GM23248 (cell line): ENCODE results near the gene SYT15. TPM values are rescaled to one million over a fixed set of nuclear protein-coding genes. Genes with fewer than 3 reads are reported as not detected.

Source experiments
- DNase-seq: peaks from one replicate; pipeline ENCODE4 v3.0.0-alpha.2; 2015
- H2AFZ ChIP-seq: fragments of 200-600 bp; sonication (generic); 2 replicates; pipeline ENCODE4 v1.6.1; 2016; ENCODE audit warnings: antibody characterized with exemption
- H3F3A ChIP-seq: fragments of 200-600 bp; sonication (generic); 2 replicates; pipeline ENCODE4 v1.6.1; 2016; ENCODE audit warnings: mild to moderate bottlenecking, antibody characterized with exemption, mixed run types; ENCODE audit not compliant: insufficient read depth
- H3K27ac ChIP-seq: fragments of 200-600 bp; sonication (generic); 2 replicates; pipeline ENCODE4 v1.5.1; 2016; ENCODE audit warnings: mild to moderate bottlenecking
- H3K27me3 ChIP-seq: fragments of 200-600 bp; sonication (generic); replicated peaks from 2 replicates; pipeline ENCODE4 v1.6.1; 2016; ENCODE audit warnings: mild to moderate bottlenecking; ENCODE audit not compliant: insufficient read depth
- H3K36me3 ChIP-seq: fragments of 200-600 bp; sonication (generic); 2 replicates; pipeline ENCODE4 v1.6.1; 2016; ENCODE audit warnings: low read depth, mild to moderate bottlenecking
- H3K4me1 ChIP-seq: fragments of 200-600 bp; sonication (generic); 2 replicates; pipeline ENCODE4 v1.6.1; 2016; ENCODE audit warnings: mild to moderate bottlenecking; ENCODE audit not compliant: insufficient read depth
- H3K4me2 ChIP-seq: fragments of 200-600 bp; sonication (generic); one replicate; pipeline ENCODE4 v1.6.1; 2016; ENCODE audit warnings: mild to moderate bottlenecking; ENCODE audit not compliant: unreplicated experiment
- H3K4me3 ChIP-seq: fragments of 200-600 bp; sonication (generic); 2 replicates; pipeline ENCODE4 v1.5.1; 2016; ENCODE audit warnings: mild to moderate bottlenecking
- H3K79me2 ChIP-seq: fragments of 200-600 bp; sonication (generic); 2 replicates; pipeline ENCODE4 v1.6.1; 2016; ENCODE audit warnings: mild to moderate bottlenecking; ENCODE audit not compliant: insufficient read depth
- H3K9ac ChIP-seq: fragments of 200-600 bp; sonication (generic); 2 replicates; pipeline ENCODE4 v1.6.1; 2016; ENCODE audit warnings: mild to moderate bottlenecking
- H3K9me2 ChIP-seq: fragments of 200-600 bp; sonication (generic); 2 replicates; pipeline ENCODE4 v1.6.1; 2016; ENCODE audit warnings: mixed run types, mild to moderate bottlenecking, moderate library complexity; ENCODE audit not compliant: insufficient read depth
- H3K9me3 ChIP-seq: fragments of 200-600 bp; sonication (generic); one replicate; pipeline ENCODE4 v1.6.1; 2017; ENCODE audit warnings: low read depth
- H4K20me1 ChIP-seq: fragments of 200-600 bp; sonication (generic); 2 replicates; pipeline ENCODE4 v1.6.0; 2016; ENCODE audit not compliant: insufficient read depth
- EZH2 ChIP-seq: fragments of 200-600 bp; sonication (generic); IDR thresholded peaks from 2 replicates; pipeline ENCODE4 v1.6.1; 2018; ENCODE audit warnings: antibody characterized with exemption, mild to moderate bottlenecking; ENCODE audit not compliant: insufficient read depth, poor library complexity, severe bottlenecking
- EZH2phosphoT487 ChIP-seq: fragments of 200-600 bp; sonication (generic); IDR thresholded peaks from 2 replicates; pipeline ENCODE4 v1.6.1; 2018; ENCODE audit warnings: antibody characterized with exemption, moderate library complexity, mild to moderate bottlenecking, low read depth; ENCODE audit not compliant: insufficient read depth
- WGBS, 2 experiments: methylation state at CpG; one replicate each; pipeline ENCODE4 v1.1.6; 2015 to 2017; ENCODE audit warnings: low lambda C conversion rate in 2 of 2, low coverage in 1 of 2; ENCODE audit errors: missing lambda C conversion rate in 2 of 2; 5-methylcytosine and 5-hydroxymethylcytosine counted together
- in situ Hi-C: fragments of 300-500 bp; cut with MboI; formaldehyde crosslinking; loops from 2 replicates; pipeline ENCODE4 v1.15.0; 2020
- polyA plus RNA-seq: library from polyadenylated mRNA; unstranded; fragments of >200 nt; fragmentation: Nextera tagmentation; extraction: Ambion mirVana; gene quantifications from 2 replicates; pipeline ENCODE4 v1.2.1, GENCODE V29; 2016
- total RNA-seq: library from RNA; depleted of rRNA; stranded (reverse); fragments of >200 nt; shearing (Covaris generic); gene quantifications from 2 replicates; pipeline ENCODE4 v1.2.3, GENCODE V29; 2014

Gene SYT15
- total and polyA plus RNA-seq, 2 experiments from 2014 or later: 1.2 to 2.3 TPM

DNA sequence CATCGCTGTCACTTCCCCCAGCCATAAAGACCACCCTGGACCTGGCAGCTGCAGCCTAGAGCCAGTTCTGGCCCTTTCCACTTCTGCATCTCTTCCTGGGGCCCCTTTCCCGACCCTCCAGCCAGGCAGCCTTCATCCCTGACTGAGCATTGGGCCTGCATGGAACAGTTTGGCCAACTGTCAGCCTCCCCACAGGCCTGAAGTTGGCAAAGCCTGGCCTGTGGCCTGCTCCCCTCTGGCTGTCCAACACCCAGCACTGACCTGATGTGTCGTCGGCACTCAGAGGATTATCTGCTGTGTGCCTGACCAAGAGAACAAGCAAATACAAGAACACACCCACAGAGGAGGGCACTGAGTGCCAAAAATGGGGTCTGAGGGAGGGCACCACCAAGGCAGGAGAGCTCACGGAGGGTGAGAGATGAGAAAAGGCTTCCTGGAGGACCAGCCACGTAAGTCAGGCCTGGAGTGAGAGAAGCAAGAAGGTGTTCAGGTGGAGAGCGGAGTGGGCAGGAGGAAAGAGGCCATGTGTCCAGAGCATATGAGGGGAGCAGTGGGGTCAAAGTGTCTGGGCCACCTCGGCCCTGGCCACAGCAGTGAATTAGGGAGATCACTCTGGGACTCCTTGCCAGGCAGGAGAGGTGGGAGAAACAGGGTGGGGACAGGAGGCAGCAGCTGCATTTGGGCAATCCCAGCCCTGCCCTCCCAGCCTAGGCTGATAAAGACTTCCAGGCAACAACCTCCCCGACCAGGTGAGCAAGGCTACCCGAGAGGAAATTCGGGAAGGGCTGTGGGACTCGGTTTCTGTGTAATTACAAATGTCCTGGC is 27.0 kb upstream of the SYT15 start:
- no peaks in the 10 kb centered on the region for H4K20me1 ChIP-seq
- no peak for DNase-seq
- no peak overlapping the region for H3K9ac ChIP-seq
- no peak overlapping the region for H3K4me3 ChIP-seq
- in situ Hi-C loops: no loop called here
- peaks cover 55% of the 10 kb centered on the region for H3K27me3 ChIP-seq
- no peaks in the 10 kb centered on the region for H3K9me2 ChIP-seq
- H3K36me3 ChIP-seq: no peaks in the 10 kb centered on the region
- no peaks in the 10 kb centered on the region for H3K4me1 ChIP-seq
- no peak overlapping the region for H3K27ac ChIP-seq
- no peaks in the 10 kb centered on the region for H3F3A ChIP-seq
- no peaks in the 10 kb centered on the region for H3K79me2 ChIP-seq
- 54 to 55% methylated on average over 12 of the region's 12 CpGs for WGBS, 2 experiments
- no peaks in the 10 kb centered on the region for H3K9me3 ChIP-seq
- no peak overlapping the region for H2AFZ ChIP-seq
- no peak overlapping the region for H3K4me2 ChIP-seq
- TF ChIP-seq EZH2 (no peak), EZH2phosphoT487 (no peak)

DNA sequence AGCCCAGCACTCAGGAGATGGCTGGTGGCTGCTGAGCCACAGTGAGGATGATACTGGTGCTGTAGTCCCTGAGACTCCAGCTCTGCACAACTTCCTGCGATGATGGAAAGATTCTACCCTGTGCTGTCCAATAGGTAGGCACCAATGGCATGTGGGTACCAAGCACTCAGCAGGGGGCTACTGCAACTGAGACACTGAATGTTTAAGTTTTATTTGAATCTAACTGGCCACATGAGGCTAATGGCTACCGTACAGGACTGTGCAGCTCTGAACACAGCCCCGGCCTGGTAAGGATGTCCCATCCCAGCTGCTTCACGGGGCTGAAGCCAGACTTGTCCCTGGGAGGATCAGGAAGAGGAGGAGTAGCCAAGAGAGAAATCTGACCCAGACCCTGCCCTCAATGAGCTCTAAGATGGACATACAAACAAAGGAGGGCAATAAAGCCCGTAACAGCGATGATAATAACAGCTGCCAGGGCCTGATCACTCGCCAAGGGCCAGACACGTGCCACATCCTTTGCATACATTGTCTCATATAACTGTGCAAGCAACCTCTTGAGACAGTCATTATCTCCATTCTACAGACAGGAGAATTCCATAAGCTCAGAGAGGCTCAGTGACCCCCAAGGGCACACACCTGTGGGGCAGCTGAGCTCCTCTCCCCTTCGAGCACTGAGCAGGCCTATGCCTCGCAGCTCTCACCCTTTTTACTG is 26.2 kb upstream of the SYT15 start:
- H3K9me2 ChIP-seq: no peaks in the 10 kb centered on the region
- no peaks in the 10 kb centered on the region for H3K4me1 ChIP-seq
- DNase-seq: no peak
- no peak overlapping the region for H3K4me3 ChIP-seq
- no peaks in the 10 kb centered on the region for H4K20me1 ChIP-seq
- no peak overlapping the region for H2AFZ ChIP-seq
- no peaks in the 10 kb centered on the region for H3K36me3 ChIP-seq
- H3F3A ChIP-seq: no peaks in the 10 kb centered on the region
- H3K79me2 ChIP-seq: no peaks in the 10 kb centered on the region
- 74 to 76% methylated on average over 10 of the region's 10 CpGs for WGBS, 2 experiments
- no peak overlapping the region for H3K9ac ChIP-seq
- in situ Hi-C loops: no loop called here
- TF ChIP-seq EZH2 (no peak), EZH2phosphoT487 (no peak)
- H3K27me3 ChIP-seq: peaks cover 61% of the 10 kb centered on the region
- H3K9me3 ChIP-seq: no peaks in the 10 kb centered on the region
- no peak overlapping the region for H3K4me2 ChIP-seq
- no peak overlapping the region for H3K27ac ChIP-seq

DNA sequence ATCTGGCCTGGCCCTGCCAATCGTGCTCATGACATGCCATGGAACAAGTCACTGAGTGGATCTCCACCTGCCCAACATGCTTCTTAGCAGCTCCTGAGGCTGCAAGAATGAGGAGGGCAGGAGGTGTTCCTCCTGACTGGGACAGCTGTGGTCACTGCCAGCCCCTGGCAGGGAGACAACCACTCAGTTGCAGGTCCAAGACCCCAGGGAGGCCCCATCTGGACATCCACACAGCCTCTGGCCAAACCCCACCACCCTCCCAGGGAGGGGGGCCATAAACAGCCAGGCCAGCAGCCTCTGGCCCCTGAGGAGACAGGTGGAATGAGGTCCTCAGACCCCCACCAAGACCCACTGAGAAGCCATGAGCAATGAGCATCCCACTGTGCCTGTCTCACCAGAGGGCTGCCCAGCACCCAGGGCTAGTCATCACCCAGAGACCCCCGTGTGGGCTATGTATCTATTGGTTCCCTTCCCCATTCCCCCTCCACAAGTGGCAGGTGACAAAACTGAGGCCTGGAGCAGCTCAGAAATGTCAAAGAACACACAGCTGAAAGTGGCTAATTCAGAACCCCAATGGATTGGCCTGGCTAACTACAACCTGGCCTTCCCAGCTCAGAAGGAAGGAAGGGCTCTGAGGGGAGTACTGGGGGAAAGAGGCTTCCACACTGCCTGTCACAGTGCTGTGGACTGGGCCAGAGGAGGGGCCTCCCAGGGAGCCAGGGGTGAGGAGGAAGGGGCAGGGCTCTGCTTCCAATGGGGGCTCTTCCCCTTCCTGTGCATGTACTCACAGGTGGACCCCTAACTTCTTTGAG is 25.5 kb upstream of the SYT15 start:
- peaks cover 68% of the 10 kb centered on the region for H3K27me3 ChIP-seq
- no peaks in the 10 kb centered on the region for H3K36me3 ChIP-seq
- no peak overlapping the region for H3K27ac ChIP-seq
- H3K4me1 ChIP-seq: no peaks in the 10 kb centered on the region
- in situ Hi-C loops: no loop called here
- no peaks in the 10 kb centered on the region for H3K79me2 ChIP-seq
- no peaks in the 10 kb centered on the region for H3K9me2 ChIP-seq
- H4K20me1 ChIP-seq: no peaks in the 10 kb centered on the region
- no peak overlapping the region for H2AFZ ChIP-seq
- H3K4me3 ChIP-seq: no peak overlapping the region
- H3K9ac ChIP-seq: no peak overlapping the region
- no peak for TF ChIP-seq EZH2
- no peak for TF ChIP-seq EZH2phosphoT487
- no peaks in the 10 kb centered on the region for H3K9me3 ChIP-seq
- no peak for DNase-seq
- WGBS, 2 experiments: 11 to 14% methylated on average over 2 of the region's 2 CpGs
- H3F3A ChIP-seq: no peaks in the 10 kb centered on the region
- H3K4me2 ChIP-seq: no peak overlapping the region

DNA sequence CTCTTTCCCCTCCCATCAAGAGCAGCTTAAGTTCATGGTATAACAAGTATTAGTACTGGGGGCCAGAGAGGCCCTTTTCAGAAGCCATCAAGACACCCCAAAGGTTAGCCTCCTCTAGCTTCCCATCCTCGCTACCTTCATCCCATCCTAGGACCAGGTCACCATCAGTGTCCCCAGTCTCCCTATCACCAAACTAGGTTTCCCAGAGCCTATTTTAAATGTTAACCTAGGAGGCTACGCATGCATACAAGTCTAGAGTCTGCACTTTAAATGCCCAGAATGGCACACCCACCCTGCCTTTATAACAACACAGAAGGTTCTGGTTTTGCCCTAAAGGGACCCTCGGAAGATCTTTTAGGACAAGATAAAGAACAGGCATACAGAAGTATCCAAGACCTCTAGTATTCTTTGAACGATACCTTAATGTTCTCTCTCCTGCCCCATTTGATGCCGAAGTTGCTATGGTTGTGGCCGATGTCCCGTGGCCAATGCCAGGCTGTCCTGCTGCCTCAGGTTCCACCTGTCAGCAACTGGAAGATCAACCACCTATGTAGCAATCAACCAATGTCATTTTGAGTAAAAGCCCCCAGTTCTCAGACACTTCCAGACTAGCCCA is 24.7 kb upstream of the SYT15 start:
- Histone ChIP-seq H4K20me1 (no peaks in the 10 kb centered on the region), H3K4me1 (no peaks in the 10 kb centered on the region), H3K9me3 (no peaks in the 10 kb centered on the region), H3F3A (no peaks in the 10 kb centered on the region), H3K4me2 (no peak overlapping the region), H3K9ac (no peak overlapping the region), H3K36me3 (no peaks in the 10 kb centered on the region), H2AFZ (no peak overlapping the region), H3K9me2 (no peaks in the 10 kb centered on the region), H3K27me3 (peaks cover 69% of the 10 kb centered on the region), H3K27ac (no peak overlapping the region), H3K4me3 (no peak overlapping the region), H3K79me2 (no peaks in the 10 kb centered on the region)
- in situ Hi-C loops: no loop called here
- no peak for DNase-seq
- TF ChIP-seq EZH2 (no peak), EZH2phosphoT487 (no peak)
- WGBS, 2 experiments: 73% methylated on average over 7 of the region's 7 CpGs
